ENCODE results near the gene OPRM1.

DNA sequence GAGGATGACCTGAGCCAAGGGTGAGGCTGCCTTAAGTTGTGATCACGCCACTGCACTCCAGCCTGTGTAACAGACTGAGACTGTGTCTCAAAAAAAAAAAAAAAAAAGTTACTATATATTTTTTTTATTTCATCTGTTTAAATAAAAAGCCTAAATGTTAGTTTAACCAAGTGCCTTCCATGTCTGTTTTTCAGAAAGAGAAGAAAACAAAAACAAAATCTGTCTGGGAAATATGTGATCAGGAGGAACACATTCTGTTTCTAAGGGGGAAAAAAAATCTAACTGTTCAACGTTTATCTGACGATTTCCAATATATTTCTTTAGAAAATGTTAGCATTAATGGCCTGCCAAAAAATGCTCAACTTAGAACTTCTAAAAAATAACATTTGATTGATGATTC lies 170.5 kb downstream of the OPRM1 start:
- TF ChIP-seq CTCF (IDR thresholded peaks at IDR 0.05) (no peak), POLR2A (IDR thresholded peaks at IDR 0.05) (no peak)

Data from heart left ventricle (tissue), 13 donors.